Measurements from ENCODE around the gene FBXL5.

FBXL5 gene

DNA sequence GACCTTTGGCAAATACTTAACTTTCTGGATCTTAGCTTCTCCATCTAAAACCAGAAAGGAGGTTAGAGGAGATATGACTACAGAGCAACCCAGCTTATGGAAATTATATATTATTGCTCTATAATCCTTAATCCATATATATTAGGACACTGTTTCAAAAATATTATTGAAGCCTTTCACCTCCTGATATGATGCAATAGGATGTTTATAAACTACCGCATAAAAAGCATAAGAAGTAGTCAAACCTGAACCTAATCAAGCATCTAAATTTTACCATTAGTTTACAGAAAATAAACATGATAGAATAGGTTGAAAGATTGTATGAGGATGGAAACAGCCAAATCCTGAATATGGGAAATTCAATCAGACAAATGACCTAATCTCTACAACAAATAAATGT is 20.9 kb upstream of the FBXL5 start:
- DNase-seq (ENCODE audit: low read depth), result no peak

DNA sequence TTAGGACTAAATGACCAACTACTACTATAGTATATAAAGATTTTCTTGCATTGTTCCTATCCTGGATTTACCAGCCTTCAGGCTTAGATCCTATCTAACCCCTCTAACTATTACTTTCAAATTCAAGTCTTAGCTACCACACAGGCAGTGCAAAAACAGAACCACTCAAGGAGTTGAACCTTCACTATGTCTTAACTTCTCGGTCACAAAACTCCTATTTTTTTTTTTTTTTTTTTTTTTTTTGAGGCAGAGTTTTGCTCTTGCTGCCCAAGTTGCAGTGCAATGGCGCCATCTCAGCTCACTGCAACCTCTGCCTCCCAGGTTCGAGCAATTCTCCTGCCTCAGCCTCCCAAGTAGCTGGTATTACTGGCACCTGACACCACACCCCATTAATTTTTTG is 20.2 kb upstream of the FBXL5 start:
- DNase-seq (ENCODE audit: low read depth), result no peak

DNA sequence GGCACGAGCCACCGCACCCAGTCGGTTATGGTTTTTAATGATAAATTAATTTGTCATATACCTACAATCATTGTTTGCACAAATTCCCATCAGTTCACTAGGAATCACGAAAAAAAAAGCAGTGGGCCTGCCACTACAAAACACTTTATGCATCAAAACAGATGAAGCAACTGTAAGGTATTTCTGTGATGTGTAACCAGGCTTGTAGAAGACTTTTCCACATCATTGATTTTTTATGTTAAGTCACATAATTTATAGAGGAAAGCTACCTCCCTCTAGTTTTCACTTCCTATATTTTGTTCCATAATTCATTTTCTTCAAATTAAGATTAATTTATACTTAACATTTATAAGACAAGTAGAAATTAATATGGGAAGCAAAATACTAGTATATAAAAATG is 19.8 kb upstream of the FBXL5 start:
- DNase-seq (ENCODE audit: low read depth), result no peak

DNA sequence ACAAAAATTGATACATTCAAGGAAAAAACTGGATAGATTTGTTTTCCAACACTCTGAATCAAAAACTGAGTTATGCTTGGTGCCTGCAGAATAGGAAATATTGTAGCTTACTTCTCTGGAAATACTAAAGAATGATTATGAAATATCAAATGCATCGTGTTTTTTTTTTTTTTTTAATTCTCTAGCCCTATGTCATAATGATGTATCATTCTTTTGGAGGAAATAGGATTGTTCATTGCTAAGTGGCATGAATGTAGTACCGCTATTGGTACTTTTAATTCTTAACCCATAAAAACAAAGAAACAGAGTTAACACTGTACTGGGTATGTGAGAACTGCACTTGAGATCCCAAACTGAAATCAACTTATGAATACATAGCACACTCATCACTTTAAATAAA is 18.9 kb upstream of the FBXL5 start:
- no peak for DNase-seq (ENCODE audit: low read depth)

DNA sequence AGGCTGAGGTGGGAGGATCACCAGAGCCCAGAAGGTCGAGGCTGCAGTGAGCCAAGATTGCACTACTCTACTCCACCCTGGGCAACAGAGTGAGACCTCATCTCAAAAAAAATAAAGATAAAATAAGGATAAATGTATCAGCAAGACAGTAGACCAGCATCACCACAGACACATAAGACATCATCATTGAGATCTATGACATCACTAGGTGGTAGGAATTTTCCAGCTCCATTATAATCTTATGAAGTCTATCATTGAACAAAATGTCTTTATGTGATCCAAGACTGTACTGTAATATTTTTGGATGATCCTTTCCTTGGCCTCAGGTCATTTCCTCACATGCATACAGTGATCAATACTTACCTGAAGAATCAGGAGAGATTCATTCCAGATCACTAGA is 18.2 kb upstream of the FBXL5 start:
- DNase-seq (ENCODE audit: low read depth), result no peak

DNA sequence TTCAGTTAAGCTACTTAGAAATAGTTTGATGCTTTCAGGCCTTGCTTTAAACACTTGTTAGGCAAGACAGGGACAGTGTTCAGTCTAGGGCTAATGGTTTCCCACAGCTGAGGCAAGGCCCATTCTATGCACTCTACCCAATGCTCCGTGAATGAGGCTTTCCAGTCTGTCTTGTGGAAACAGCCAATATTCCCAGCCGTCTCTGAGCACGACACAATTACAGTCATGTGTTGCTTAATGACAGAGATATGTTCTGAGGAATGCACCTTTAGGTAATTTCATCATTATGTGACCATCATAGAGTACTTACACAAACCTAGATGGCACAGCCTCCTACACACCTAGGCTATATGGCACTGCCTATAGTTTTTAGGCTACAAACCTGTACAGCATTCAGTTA is 16.9 kb upstream of the FBXL5 start:
- no peak for DNase-seq (ENCODE audit: low read depth)

DNA sequence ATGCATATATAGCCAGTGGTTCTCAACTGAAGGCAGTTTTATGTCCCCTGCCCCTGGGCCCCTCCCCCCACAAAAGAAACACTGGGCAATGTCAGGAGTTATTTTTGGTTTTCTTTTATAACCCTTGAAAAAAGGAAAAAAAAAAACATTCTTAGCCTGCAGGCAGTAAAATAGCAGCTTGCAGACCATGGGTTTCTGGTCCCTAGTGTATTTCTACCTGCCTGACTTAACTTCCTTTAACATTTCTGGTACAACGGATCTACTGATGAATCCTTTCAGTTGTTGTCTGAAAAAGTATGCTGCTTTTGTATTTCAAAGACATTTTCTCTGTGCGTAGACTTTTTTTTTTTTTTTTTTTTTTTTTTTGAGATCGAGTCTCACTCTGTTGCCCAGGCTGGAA is 15.4 kb upstream of the FBXL5 start:
- no peak for DNase-seq (ENCODE audit: low read depth)

DNA sequence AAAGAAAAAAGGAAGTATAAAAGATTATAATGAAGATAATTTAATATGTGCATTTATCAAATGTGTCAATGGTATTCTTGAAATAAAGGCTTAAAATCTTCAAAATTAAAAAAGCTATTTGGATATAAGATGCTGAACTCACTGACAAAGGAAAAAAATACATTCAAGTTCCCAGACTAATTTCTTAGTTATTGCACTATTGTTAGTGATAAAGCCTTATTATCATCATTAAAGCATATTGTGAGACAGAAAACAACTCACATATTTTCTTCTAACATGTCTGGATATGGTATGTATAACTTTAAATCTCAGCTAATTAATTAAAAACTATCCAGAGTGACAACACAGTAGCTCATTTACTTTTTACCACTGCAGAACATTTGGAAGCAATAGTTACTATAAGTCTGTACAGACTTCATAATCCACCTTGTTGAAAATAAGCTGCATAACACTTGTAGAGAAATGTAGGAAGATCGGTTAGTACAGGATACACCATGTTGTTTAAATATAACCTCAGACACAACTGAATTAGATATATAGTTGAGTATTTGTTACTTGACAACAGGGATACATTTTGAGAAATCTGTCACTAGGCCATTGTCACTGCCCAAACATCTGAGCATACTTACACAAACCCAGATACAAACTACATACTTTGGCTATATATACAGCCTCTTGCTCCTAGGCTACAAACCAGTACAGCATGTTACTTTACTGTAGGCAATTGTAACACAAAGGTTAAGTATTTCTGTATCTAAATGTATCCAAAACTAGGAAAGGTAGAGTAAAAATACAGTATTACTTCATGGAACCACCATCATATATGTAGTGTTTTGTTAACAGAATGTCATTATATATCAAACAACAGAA is 13.6 kb upstream of the FBXL5 start:
- DNase-seq (ENCODE audit: low read depth), result no peak

DNA sequence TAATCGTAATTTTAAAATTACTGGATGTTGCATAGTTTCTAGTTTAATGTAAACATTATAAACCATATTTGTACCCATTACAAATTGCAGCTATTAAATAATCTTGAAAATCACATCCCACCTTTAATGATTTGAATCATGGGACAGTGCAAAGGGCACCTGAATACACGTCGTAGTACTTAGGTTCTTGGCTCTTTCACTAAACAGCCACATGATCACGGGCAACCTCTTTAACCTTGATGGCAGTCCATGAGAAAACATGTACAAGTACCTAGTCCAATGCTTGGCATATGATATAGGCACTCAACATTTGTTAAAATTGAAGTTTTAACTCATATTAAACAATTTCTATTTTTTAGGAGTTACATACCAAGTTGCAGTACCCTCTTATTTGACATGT is 11.8 kb upstream of the FBXL5 start:
- DNase-seq (ENCODE audit: low read depth), result no peak

DNA sequence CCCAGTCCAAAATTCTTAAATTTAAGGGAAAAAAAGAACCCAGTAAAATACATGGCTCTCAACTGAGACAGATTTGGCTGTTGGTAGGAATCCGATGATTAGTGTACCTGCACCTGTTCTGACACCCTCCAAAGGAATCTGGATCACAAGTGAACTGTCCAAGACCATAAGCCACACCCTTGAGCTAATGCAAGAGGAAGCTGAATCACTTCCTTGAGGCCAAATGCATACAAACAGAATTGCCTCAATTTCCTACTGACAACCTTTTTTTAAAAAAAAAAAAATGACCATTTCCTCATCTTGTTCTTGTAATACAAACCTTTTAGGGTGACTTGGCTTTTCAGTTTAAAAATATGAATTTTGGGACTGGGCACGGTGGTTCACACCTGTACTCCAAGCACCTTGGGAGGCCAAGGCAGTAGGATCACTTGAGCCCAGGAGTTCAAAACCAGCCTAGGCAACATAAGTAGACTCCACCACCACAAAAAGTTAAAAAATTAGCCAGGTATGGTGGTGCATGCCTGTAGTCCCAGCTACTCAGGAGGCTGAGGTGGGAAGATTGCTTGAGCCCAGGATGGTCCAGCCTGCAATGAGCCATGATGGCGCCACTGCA is 10.7 kb upstream of the FBXL5 start:
- DNase-seq (ENCODE audit: low read depth), result no peak

DNA sequence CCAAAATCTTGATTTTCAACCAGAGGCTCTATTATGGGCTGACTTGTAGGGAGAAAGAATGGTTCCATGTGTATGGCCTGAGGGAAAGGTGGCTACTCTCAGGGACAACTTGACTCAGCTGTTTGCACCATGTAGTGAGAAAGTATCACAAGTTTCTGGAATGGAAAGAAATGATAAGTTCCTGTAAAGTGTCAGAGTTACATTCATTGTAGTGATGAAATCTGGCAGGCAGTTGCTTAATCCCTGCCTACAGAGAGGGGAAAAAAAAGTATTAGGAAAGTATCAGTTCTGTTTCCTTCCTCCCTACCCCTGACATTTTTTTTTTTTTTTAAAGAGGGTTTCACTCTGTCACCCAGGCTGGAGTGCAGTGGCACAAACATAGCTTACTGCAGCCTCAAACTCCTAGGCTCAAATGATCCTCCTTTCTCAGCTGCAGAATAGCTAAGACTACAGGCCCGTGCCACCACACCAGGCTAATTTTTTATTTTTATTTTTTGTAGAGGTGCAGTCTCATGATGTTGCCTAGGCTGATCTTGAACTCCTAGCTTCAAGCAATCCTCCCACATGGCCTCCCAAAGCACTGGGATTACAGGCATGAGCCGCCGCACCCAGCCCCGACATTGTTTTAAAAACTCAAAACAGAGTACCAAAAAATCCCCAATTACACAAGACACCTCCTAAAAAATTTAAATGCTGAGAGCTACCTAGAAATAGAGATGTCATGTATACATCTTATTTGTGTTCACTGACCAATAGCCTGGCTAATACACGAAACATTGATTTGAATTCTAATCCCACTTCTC is 4.8 kb upstream of the FBXL5 start:
- no peak for DNase-seq (ENCODE audit: low read depth)

DNA sequence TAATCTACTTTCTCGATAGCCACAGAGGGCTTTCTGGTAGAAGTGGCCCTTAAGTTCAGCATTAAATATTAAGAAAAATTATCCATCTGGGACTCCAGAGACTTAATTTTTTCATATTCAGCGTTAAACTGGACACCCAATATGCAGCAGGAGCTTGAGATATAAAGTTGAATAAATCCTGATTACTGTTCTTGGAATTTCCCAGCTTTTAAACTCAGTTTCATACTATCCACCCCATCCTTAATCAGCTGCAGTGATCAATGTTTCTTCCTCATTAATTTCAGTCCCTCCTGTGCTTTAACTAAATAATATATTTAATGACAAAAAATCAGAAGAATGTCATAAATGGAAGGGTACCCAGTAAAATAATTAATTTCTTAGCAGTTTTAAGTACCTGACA is 3.6 kb upstream of the FBXL5 start:
- DNase-seq (ENCODE audit: low read depth), result no peak

DNA sequence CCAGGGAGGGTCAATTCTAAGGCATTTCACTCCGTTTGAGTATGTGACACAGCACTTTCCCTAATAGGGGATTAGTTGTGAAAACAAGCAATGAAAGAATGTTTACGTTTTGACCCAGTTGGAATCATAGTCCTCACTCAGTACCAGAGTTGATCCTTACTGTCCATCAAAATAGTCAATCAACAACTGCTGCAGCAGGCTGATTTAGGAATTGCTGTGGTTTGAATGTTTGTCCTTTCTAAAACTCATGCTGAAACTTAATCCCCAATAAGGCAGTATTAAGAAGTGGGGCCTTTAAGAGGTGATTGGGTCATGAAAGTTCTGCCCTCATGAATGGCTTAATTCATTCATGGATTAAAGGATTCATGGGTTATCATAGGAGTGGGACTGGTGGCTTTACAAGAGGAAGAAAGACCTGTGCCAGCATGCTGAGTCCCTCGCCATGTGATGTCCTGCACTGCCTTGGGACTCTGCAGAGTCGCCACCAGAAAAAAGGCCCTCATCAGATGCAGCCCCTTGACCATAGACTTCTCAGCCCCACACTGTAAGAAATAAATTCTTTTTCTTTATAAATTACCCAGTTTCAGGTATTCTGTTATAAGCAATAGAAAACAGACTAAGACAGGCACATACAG is 3.1 kb upstream of the FBXL5 start:
- no peak for DNase-seq (ENCODE audit: low read depth)

DNA sequence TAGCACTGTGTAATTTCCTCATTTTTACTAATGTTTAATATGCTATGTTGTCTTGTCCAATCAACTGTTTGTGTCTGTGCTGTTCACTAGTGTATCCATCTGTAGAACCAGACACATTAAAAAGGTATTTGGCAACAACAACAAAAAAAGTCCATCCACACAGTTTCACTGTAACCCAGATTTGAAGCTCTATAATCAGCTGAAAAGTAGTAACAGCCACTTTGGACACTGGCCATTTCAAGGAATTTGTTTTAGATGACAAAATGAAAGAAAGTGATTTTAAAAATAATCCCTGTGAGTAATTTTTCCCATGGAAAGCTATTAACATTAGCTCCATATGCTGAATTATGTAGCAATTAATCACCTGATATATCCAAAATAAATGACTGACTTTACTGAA is 2.2 kb upstream of the FBXL5 start:
- DNase-seq (ENCODE audit: low read depth), result no peak

DNA sequence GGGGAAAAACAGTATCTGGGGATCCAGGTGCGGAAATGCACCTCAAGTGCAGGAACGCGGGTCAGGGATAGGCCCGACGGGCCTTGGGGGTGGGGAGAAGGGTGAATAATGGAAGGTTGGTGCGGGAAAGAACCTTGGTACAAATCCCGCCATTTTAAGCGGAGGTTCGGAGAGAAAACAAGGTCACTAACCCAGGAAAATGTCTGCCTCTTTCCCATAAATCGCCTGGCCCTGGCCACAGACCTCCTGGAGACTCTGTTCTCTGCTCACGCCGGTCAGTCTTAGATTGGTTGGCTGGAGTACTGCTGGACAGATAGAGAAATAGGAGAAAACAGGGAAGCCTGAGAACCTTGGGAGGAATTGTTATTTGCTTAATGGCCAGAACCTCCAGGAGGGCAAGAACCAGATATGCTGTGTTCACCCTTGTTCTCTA is 897 bp upstream of the FBXL5 start:
- DNase-seq (ENCODE audit: low read depth), result no peak

DNA sequence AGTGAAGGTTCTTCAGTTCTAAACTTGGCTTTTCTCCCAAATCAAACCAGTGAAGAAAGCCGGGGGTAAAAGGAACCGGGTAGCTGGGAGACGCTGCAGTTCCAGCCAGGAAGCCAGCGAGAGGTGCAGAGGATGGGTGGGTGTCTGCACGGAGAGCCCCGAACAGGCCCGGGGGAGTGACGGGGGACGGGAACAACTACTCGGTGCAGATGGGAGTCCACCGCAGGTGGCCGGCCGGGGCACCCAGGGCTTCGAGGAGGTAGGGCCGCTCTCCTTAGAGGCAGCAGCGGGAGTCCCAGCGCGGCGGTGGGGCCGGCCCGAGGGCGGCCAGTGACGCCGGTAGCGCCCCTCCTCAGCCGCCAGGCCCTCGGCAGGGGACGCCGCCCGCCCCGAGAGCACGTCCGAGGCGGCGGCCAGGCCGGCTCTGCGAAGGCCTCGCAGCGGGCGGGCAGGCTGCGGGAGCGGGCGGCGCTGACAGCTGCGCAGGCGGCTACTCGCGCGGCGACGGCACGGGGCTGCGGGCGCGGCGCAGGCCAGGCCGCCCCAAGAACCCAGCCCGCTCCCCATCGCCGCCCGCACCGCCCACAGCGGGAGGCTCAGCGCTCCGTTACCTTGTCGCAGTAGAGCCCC is 449 bp downstream of the FBXL5 start:
- peak; percentile 14 for DNase-seq (ENCODE audit: low read depth)

DNA sequence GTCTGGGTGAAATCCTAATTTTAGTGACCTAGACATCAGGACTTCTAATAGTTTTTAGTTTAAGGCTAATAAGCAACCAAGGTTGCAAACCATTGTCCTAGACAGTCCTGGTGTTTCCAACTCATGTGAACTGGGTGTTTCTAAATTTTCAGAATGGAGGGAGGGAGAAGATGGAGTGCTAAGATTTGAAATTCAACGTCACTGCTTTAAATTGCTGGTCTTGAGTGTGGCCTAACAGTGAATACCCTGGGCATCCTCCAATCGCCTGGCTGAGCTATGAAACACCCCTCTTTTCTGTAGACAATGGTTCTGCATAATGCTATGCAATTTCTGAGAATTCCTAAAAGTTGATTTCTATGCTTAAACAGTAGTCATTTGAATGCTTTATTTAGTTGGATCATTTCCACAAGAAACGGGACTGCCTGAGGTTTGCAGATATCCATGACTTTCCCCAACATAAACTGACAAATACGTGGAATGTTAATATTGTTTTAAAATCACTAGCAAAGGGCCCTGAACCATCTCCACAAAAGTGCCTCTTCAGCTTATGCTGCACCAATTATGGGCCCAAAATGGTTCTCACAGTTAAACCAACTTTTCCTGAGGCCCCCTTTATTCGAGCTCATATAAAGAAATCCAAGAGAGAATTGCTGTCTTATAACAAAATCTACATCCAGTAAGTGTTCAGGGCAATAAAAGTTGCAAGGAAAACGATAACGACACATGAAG is 1.1 kb downstream of the FBXL5 start:
- DNase-seq (ENCODE audit: low read depth), result no peak

DNA sequence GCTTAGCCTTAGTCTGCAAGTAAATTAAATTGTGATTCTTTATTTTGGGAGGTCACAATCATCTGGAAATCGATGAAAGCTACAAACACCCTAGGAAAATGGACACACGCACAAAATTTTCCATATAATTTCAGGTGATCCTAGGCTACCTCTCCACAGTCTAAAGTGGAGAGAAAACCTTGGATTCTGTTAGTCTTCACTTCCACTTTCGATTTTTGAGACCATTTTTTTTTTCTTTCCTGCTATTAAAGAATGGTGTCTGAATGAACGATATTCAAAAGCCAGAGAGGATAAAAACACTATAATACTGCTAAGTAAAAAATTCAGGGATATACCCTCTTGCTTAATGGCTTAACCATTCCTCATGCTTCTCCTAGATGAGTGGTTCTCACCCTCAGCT is 1.7 kb downstream of the FBXL5 start:
- DNase-seq (ENCODE audit: low read depth), result no peak

DNA sequence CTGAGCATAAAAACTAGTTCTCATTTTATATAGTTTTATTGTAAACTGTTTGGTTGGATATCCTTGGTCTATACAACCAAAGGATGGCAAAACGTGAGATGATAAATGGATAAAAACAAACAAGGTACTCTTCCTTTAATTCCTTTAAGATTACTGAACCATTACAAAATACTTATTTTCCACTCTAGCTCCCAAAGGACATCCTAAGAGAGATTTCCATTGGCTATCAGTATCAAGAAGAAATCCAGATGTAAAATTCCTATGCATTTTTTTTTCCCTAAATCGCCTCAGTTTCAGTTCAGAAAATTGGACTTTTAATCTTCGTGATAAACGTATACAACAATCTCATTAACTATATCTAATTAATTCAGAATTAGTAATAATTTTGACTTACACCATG is 2.3 kb downstream of the FBXL5 start:
- no peak for DNase-seq (ENCODE audit: low read depth)

DNA sequence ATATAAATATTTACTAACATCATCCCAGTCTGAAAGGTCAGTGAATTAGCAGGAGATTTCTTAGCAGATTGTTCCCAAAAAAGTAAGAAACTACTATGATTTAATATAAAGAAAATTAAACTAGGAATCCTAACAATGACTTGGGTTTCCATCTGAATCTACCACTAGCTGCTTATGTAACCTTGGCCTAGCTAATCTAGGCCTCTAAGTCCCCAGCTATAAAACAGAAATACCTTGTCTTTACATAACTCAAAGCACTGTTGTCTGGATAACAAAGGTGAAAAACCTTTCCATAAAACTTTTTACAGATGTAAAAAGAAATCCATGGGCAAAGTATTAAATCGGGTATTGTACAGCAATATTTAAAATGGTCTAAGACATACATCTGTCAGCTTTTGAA is 3.0 kb downstream of the FBXL5 start:
- DNase-seq (ENCODE audit: low read depth), result no peak

DNA sequence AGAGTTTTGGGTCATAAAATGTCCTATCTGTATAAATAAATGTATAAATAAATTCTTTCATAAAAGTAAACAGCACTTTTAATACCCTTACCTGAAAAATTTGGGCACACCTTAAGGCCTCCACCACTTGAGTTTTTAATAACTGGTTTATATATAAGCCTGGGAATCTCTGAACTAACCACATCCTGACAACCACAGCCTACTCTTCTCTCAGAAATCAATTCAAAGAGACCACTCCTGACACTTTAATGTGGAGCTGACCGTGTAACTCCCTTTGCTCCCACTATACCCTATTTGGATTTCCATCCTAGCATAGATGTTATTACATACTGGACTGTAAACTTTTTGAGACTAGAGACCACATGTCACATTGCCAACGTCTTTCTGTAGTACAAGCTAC is 3.5 kb downstream of the FBXL5 start:
- DNase-seq (ENCODE audit: low read depth), result no peak
